ENCODE results near the gene LBH.
A peak's percentile ranks its signal among the peaks of the same experiment; 100 is the strongest.

LBH gene

DNA sequence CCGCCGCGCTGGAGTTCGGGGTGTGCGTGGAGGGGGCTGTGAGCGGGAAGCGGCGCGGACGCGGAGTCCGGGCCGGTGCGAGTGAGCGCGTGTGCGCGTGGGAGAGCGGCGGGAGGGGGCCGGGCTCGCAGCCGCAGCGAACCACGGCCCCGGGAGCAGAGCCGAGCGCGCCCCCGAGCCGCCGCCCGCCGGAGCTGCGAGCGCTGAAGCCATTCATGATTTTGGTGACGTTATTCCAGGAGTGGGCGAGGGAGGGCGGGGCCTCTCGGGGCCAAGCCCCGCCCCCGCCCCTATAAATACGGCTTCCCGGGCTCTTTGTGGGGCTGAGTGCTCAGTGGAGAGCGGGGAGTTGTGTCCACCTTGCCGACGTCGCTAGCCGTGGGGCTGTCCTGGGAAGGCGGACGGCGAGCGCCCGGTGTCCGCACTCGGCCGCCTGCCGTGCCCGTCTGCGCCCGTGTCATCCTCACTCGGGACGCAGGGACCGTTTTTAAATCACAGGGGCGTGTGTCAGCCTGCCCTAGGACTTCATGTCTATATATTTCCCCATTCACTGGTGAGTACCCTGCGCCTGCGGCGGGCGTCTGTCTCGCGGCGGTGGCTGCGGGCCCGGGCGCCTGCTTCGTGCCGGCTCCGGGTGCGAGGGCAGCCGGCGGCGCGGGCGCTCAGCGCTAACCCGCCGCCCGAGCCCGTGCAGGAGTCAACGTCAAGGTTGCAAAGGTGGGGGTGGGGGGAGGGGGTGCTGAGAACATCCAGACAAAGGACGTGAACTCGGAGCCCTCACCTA lies at the start of gene LBH:
LBH (plus strand) TSS at position 323 of the 784 bp plus-strand sequence; CDS start at position 528, 205 bp downstream.
- peak; percentile 93 for DNase-seq

GRCh38 chr2:30184035-30184434 lies 47.3 kb upstream of the LBH start:
- no peak for DNase-seq

DNA sequence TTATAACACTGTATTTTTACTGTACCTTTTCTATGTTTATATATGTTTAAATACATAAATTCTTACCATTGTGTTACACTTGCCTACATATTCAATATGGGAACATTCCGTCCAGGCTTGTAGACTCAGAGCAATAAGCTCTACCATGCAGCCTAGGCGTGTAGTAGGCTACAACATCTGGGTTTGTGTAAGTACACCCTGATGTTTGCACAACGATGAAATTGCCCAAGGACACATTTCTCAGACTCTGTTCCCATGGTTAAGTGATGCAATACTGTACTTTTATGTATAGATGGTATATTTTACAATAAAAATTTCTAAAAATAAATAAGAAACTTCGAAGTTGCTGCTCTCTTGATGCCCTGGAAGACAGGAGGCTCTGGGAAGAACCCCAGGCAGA lies 46.2 kb upstream of the LBH start:
- DNase-seq, result no peak

DNA sequence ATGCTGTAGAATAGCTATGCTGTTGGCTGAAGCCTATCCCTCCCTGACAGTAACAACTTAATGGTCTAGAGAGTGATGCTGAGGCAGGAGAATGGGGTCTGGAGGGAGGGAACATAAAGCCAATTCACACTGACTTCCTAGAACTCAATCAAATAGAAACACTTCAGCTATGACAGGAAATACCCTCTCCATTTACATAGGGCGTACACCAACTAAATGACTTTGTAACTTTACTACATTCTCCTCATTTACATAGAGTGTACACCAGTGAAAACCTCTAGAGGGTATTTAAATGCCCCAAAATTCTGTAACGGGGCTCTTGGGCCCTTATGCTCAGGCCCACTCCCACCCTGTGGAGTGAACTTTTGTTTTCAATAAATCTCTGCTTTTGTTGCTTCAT lies 43.0 kb upstream of the LBH start:
- DNase-seq, result no peak

- DNase-seq, result no peak
These were observed 40.7 kb upstream of the LBH start for GRCh38 chr2:30190637-30191036.

- DNase-seq, result no peak
These were observed 40.2 kb upstream of the LBH start for GRCh38 chr2:30191107-30191506.

GRCh38 chr2:30191819-30192271 lies 39.5 kb upstream of the LBH start:
- no peak for DNase-seq

DNA sequence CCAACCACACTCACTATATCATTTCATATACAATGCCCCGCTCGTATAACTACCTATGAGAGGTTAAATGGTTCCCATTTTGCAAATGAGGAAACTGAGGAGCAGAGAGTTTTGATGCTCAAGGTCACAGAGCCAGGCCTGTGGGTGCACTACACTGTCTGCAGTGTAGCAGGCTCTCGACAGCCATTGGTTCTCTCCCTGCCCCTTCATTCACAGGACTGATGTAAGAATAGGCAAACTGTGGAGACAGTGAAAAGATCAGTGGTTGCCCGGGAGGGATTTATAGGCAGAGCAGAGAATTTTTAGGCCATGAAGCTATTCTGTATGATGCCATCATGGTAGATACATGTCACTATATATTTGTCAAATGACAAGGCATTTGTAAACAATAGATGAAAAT lies 39.0 kb upstream of the LBH start:
- DNase-seq, result no peak

DNA sequence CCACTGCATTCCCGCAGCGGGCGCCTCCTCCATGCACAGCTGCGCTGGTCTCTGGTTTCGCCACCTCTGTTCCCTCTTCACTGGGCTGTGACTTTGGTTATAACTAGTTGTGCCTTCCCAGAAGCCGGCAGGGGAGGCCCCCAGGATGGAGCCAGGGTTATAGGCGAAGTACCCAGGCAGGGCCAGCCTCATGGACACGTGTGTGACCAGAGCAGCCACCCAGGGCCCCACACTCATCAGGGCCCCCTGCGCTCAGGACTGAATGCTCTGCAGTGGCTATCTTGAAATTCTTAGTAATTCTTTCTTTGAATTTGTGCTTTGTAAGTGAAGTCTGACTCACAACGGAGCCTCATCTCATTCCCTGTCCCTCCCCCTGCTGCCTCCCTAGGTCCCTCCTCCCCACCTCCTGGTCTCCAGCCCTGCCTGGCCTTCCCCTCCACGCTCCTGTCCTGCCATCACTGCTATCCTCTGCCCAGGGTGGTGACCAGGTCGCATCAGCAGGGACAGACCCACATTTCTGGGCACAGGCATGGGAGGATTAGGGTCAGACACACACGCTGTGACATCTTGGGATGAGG lies 38.1 kb upstream of the LBH start:
- no peak for DNase-seq

- no peak for DNase-seq
These were observed 36.9 kb upstream of the LBH start for GRCh38 chr2:30194421-30194820.

GRCh38 chr2:30195016-30195415 lies 36.3 kb upstream of the LBH start:
- no peak for DNase-seq

GRCh38 chr2:30197570-30198192 lies 33.7 kb upstream of the LBH start:
- no peak for DNase-seq

DNA sequence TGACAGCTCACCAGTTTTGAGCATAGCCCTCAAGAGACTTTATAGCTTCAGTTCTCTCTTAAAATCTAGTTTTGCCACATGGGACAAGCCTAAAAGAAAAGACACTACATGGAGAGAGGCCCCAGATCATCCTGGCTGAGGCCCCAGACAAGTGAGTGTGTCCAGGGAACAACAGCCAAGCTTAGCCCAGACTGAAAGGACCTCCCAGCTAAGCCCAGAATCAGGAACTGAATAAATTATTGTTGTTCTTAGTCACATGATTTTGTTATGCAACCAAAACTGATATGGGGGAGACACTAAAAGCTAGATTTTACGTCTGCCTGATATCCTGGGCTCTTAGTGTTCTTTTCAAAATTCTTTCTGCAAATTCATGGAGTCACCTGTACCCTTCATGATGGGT lies 29.3 kb upstream of the LBH start:
- no peak for DNase-seq

DNA sequence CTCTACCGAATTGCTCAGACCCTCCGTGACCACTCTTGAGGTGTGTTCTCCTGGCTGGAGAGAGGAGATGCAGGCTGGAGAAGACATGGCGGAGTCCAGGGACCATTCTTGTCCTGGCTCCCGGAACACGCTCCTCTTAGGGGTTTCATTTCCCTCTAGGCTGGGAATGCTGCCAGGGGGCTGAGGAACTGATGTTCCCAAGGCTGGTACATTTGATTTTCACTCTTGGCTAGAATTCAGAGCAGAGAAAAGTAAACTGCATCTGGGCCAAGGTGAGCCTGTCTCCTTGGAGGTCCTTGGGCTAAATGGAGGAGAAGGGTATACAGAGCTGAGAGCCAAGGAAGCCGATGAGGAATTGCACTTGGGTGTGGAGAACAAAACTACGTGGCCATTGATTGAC lies 28.2 kb upstream of the LBH start:
- DNase-seq, result no peak

DNA sequence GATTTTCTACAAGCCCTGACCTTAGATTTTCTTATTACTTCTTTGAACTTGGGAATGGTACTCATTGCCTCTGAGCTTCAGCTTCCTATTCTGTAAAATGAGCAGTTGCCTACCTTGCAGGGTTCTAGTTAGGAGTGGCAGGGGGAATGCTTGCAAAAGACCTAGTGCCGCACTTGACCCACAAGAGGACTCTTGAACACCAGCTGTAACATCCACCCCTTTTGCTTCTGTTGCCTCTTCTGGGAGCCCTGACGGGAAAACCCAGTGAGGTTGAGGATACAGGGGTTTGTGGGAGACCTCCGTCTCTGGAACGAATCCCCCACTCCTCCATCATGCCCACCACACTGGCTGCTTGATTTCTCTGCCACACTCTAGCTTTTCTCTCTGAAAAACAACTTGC lies 27.1 kb upstream of the LBH start:
- no peak for DNase-seq

- DNase-seq, result no peak
These were observed 25.9 kb upstream of the LBH start for GRCh38 chr2:30205456-30205855.

DNA sequence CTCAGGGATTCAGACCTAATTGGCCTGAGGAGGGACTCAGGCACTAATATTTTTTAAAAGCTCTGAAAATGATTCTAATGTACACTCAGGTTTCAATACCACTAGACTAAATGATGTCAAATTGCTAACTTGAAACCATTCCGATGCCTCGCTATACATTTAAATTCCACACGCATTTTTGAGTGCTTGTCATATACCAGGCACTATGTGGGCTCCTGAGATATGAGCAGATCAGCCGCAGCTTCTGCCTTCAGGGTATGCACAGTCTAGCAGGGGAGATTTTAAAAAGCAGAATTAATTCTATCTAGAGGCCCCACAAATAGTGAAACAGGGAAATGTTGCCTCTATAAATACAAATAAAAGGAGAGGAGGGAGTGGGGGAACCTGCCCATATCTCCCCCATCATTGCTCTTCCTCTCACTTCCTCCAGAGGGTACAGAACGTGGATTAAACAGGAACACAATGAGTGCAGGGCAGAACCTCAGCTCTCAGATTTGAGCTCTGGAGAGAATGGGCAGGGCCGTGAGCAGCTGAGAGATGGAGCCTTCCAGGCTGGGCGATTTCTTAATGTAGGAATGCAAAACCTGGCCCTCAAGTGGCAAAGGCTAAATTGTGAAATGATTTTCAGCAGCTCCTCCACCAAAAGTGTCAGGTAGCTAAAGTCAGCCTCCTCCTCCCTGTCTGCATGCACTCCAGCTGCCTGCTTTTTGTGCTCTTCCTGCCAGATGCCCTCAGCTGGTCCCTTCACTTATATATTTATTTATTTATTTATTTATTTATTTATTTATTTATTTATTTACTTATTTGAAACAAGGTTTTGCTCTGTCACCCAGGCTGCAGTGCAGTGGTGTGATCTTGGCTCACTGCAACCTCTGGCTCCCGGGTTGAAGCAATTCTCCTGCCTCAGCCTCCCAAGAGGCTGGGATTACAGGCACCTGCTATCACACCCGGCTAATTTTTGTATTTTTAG lies 24.6 kb upstream of the LBH start:
- no peak for DNase-seq

DNA sequence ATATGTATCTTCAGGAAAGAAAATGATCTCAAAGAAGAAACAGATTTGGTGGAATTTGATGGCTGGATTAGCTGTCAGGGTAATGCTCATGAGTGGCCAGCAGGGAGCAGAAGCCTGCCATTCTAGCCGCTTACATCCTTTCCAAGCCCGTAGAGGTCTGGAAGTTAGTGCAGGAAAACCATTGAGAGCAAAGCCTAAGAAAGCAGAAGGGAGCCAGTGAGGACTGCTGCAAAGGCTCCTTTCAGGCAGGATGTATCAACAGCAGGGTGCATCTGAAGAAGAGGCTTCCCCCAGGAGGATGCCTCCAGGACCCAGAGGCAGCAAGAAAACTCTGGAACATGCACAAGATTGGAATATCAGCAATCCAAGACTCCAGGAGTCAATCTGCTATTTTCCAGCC lies 22.9 kb upstream of the LBH start:
- peak; percentile 45 for DNase-seq

DNA sequence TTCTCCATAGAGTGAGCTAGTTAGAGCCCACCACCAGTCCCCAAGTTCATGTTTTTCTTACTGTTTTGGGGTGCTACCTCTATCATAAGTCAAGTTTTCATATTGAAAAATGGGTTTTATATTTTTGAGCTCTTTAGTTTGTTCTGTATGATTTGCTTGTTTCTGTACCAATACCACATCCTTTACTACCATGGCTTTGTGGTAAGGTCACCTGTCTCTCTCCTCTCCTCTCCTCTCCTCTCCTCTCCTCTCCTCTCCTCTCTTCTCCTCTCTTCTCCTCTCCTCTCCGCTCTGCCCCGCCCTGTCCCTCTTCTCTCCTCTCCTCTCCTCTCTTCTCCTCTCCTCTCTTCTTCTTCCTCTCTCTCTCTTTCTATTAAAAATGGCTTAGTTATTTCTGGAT lies 22.1 kb upstream of the LBH start:
- DNase-seq, result no peak

DNA sequence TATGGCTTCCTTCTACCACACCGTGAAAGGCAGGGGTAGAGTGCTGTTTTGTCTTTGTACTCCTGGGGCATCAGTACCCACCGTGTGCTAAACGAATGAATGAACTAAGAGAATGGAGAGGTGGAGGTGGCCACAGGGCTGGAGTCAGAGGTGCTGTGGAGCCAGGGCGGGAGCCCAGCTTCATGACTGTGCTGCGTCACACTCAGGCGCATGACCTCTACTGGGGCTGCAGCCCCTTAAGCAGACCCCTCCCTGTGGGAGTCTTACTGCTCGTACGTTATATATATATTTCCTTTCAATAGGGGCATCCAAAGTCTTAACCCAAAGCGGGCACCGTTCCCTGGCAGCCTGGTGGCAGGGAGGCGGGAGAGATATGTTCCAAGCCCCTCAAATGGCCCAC lies 18.0 kb upstream of the LBH start:
- peak; percentile 19 for DNase-seq

GRCh38 chr2:30213907-30214463 lies 17.3 kb upstream of the LBH start:
- no peak for DNase-seq

GRCh38 chr2:30216157-30216556 lies 15.2 kb upstream of the LBH start:
- DNase-seq, result no peak

Measured in stimulated activated CD8-positive, alpha-beta memory T cell treated with anti-CD3 and anti-CD28 coated beads, Interleukin-4, amount 100 ng/mL, for 48 hours (primary cell).